HCT116 (cell line): ENCODE measurements around the gene MGA. TPM values are rescaled to one million over a fixed set of nuclear protein-coding genes. Genes with fewer than 3 reads are reported as not detected.

Experiments used
- ATAC-seq: fragments of 200-7000 bp; cut with Tn5 transposase; 2 replicates; pipeline ENCODE4 v1.9.1; 2020; ENCODE audit warnings: mild to moderate bottlenecking, moderate library complexity
- BruUV-seq: library from RNA; stranded (reverse); fragments of 400-500 nt; replicated peaks from 2 replicates; lab custom pipeline; 2021; lab: Mats Ljungman, UMichigan
- CTCF ChIA-PET: fragments of 300-600 bp; sonication (Branson Sonifier 250); formaldehyde crosslinking; loops from one replicate; lab custom pipeline; 2021; ENCODE audit warnings: antibody characterized with exemption; lab: Charles Lee
- POLR2A ChIA-PET: fragments of 300-600, 350-600 bp; sonication (Branson Sonifier 250); formaldehyde crosslinking; loops from one replicate; lab custom pipeline; 2021; ENCODE audit warnings: antibody characterized with exemption; lab: Charles Lee
- RAD21 ChIA-PET, 2 experiments: fragments of 300-600 bp; sonication (Branson Sonifier 250); formaldehyde crosslinking; loops; one replicate each; lab custom pipeline; 2023; ENCODE audit warnings: low total read pairs in 2 of 2; ENCODE audit not compliant: uncharacterized antibody in 2 of 2, unreplicated experiment in 2 of 2, low non-redundant PET in 1 of 2; lab: Charles Lee
- DNase-seq: peaks from one replicate; pipeline ENCODE4 v3.0.0-alpha.2; 2010; ENCODE audit warnings: low read depth, low spot score
- H2AFZ ChIP-seq: fragments of 200-600 bp; shearing (Covaris generic), sonication (generic); 2 replicates; pipeline ENCODE4 v1.6.1; 2017; ENCODE audit warnings: low read depth, mixed run types, mixed read lengths, antibody characterized with exemption, low read length; ENCODE audit not compliant: poor library complexity, severe bottlenecking
- H3K27ac ChIP-seq: 2 replicates; pipeline ENCODE4 v1.5.1; 2012; ENCODE audit warnings: low read depth, low read length
- H3K27me3 ChIP-seq: fragments of 200-600 bp; sonication (generic); 2 replicates; pipeline ENCODE4 v1.6.1; 2016; ENCODE audit warnings: mixed run types, low read length, mixed read lengths; ENCODE audit not compliant: insufficient read depth
- H3K36me3 ChIP-seq, 2 experiments: fragments of 200-500 bp in 1 of 2; fragments of 200-600 bp in 1 of 2; sonication (Bioruptor generic) in 1 of 2; sonication (generic) in 1 of 2; 2 replicates each; pipeline versions ENCODE4 v1.5.1 to v1.6.1; 2014 to 2016; ENCODE audit warnings: low read length in 2 of 2, inconsistent platforms in 1 of 2, mixed read lengths in 1 of 2, mixed run types in 1 of 2; ENCODE audit not compliant: insufficient read depth in 2 of 2, control insufficient read depth in 1 of 2
- H3K4me1 ChIP-seq, 2 experiments: fragments of 200-600 bp in 1 of 2; sonication (generic) in 1 of 2; 2 replicates each; pipeline versions ENCODE4 v1.5.1 to v1.6.1; 2012 to 2017; ENCODE audit warnings: low read length in 2 of 2, inconsistent platforms in 1 of 2, mild to moderate bottlenecking in 1 of 2, mixed read lengths in 1 of 2, mixed run types in 1 of 2, moderate library complexity in 1 of 2; ENCODE audit not compliant: insufficient read depth in 2 of 2, control insufficient read depth in 1 of 2
- H3K4me2 ChIP-seq: fragments of 200-600 bp; sonication (generic); 2 replicates; pipeline ENCODE4 v1.6.1; 2017; ENCODE audit warnings: mixed run types, low read length, mixed read lengths
- H3K4me3 ChIP-seq, 2 experiments: fragments of 200-600 bp in 1 of 2; sonication (generic) in 1 of 2; replicated peaks in 1 of 2; 2 replicates each; pipeline ENCODE4 v1.5.1; 2011 to 2016; ENCODE audit warnings: low read length in 2 of 2, control low read depth in 1 of 2, low read depth in 1 of 2, mild to moderate bottlenecking in 1 of 2, mixed read lengths in 1 of 2, mixed run types in 1 of 2
- H3K79me2 ChIP-seq: fragments of 200-600 bp; sonication (generic); 2 replicates; pipeline ENCODE4 v1.6.1; 2017; ENCODE audit warnings: mild to moderate bottlenecking, mixed run types, low read length, moderate library complexity, mixed read lengths; ENCODE audit not compliant: insufficient read depth
- H3K9ac ChIP-seq: fragments of 200-600 bp; sonication (generic); 2 replicates; pipeline ENCODE4 v1.6.1; 2016; ENCODE audit warnings: low read length, mixed read lengths
- H3K9me2 ChIP-seq: fragments of 200-600 bp; sonication (generic), shearing (Covaris generic); 2 replicates; pipeline ENCODE4 v1.6.1; 2017; ENCODE audit warnings: mixed run types, mild to moderate bottlenecking, moderate library complexity; ENCODE audit not compliant: insufficient read depth
- H3K9me3 ChIP-seq, 2 experiments: fragments of 200-500 bp in 1 of 2; fragments of 200-600 bp in 1 of 2; sonication (Bioruptor generic) in 1 of 2; sonication (generic) in 1 of 2; 2 replicates each; pipeline ENCODE4 v1.6.1; 2014 to 2017; ENCODE audit warnings: low read length in 2 of 2, mixed read lengths in 2 of 2, inconsistent platforms in 1 of 2, low read depth in 1 of 2, mild to moderate bottlenecking in 1 of 2, mixed run types in 1 of 2, moderate library complexity in 1 of 2; ENCODE audit not compliant: control insufficient read depth in 1 of 2, insufficient read depth in 1 of 2
- H4K20me1 ChIP-seq: fragments of 200-600 bp; sonication (generic), shearing (Covaris generic); 2 replicates; pipeline ENCODE4 v1.6.1; 2017; ENCODE audit warnings: mixed run types, mild to moderate bottlenecking, moderate library complexity; ENCODE audit not compliant: insufficient read depth
- EGR1 ChIP-seq: IDR thresholded peaks from 2 replicates; pipeline ENCODE4 v1.6.1; 2012; ENCODE audit warnings: low read depth
- ELF1 ChIP-seq: IDR thresholded peaks from 2 replicates; pipeline ENCODE4 v1.6.1; 2012; ENCODE audit warnings: low read depth, borderline replicate concordance
- EZH2 ChIP-seq: fragments of 200-600 bp; sonication (generic); IDR thresholded peaks from 2 replicates; pipeline ENCODE4 v1.6.1; 2017; ENCODE audit warnings: antibody characterized with exemption, mixed run types
- EZH2phosphoT487 ChIP-seq: fragments of 200-600 bp; IDR thresholded peaks from 2 replicates; pipeline ENCODE4 v1.6.1; 2018; ENCODE audit warnings: antibody characterized with exemption, borderline replicate concordance
- FOSL1 ChIP-seq: IDR thresholded peaks from 2 replicates; pipeline ENCODE4 v1.6.1; 2012; ENCODE audit warnings: low read depth
- SP1 ChIP-seq: IDR thresholded peaks from 2 replicates; pipeline ENCODE4 v1.6.1; 2012; ENCODE audit warnings: low read depth
- ZFX ChIP-seq: fragments of 450-650 bp; IDR thresholded peaks from 2 replicates; pipeline ENCODE4 v1.6.1; 2017
- ZNF274 ChIP-seq: fragments of 200-500 bp; sonication (Bioruptor generic); IDR thresholded peaks from 2 replicates; pipeline ENCODE4 v1.6.1; 2014; ENCODE audit warnings: mild to moderate bottlenecking, low read depth, low read length, inconsistent platforms
- intact Hi-C: fragments of 100-400 bp; cut with micrococcal nuclease; formaldehyde crosslinking; loops from 2 replicates; pipeline ENCODE4 v1.10.0; 2022
- total RNA-seq: library from RNA; stranded (reverse); gene quantifications from one replicate; pipeline ENCODE4 v1.2.1, GENCODE V29; 2021; ENCODE audit not compliant: unreplicated experiment
- TF ChIP-seq, protein P1 (sequence below): IDR thresholded peaks from 2 replicates; pipeline ENCODE4 v1.6.1; 2012
- TF ChIP-seq, protein P2 (sequence below): IDR thresholded peaks from 2 replicates; pipeline ENCODE4 v1.6.1; 2012
- TF ChIP-seq, protein P3 (sequence below): IDR thresholded peaks from 2 replicates; pipeline ENCODE4 v1.6.1; 2011; ENCODE audit warnings: mild to moderate bottlenecking, low read length, moderate library complexity; ENCODE audit not compliant: insufficient replicate concordance; ENCODE audit errors: extremely low read depth
- TF ChIP-seq, protein P4 (sequence below): IDR thresholded peaks from 2 replicates; pipeline ENCODE4 v1.6.1; 2012; ENCODE audit warnings: low read depth

The MGA gene
- total RNA-seq, 1 experiment from 2014 or later, result 28.9 TPM

DNA sequence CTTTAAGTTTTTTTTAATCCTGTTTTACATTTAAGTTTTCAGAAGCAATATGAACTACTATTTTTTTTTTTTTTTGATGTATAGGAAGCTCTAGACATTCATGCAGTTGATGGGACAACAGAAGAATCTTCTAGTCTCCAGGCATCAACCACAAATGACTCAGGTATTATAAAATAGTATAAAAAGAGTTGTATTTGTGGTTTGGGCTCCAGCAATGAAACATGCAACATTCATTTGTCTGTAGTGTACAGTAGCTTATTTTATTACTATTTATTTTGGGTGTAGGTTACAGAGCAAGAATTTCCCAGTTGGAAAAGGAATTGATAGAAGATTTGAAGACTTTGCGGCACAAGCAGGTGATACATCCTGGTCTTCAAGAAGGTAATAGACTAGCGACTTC, 38.6 kb downstream of the MGA start:
- Histone ChIP-seq H3K4me3 (no peak overlapping the region), H3K4me1 (no peaks in the 10 kb centered on the region), H3K9me2 (no peaks in the 10 kb centered on the region), H3K9ac (no peak overlapping the region), H3K9me3 (no peaks in the 10 kb centered on the region), H3K36me3 (peaks cover 0 to 7% of the 10 kb centered on the region in 2 experiments; a peak in 2 of 4 replicates), H3K79me2 (peaks cover 65% of the 10 kb centered on the region), H3K27me3 (no peaks in the 10 kb centered on the region), H2AFZ (no peak overlapping the region), H3K27ac (no peak overlapping the region), H3K4me2 (no peak overlapping the region), H4K20me1 (no peaks in the 10 kb centered on the region)
- RAD21 ChIA-PET, result no interaction called here
- DNase-seq (no peak), ATAC-seq (no peak)
- TF ChIP-seq EZH2, result no peak
- TF ChIP-seq ZNF274, result no peak
- TF ChIP-seq, protein P1, sequence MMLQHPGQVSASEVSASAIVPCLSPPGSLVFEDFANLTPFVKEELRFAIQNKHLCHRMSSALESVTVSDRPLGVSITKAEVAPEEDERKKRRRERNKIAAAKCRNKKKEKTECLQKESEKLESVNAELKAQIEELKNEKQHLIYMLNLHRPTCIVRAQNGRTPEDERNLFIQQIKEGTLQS, result no peak
- TF ChIP-seq EZH2phosphoT487, result no peak
- TF ChIP-seq, protein P2, sequence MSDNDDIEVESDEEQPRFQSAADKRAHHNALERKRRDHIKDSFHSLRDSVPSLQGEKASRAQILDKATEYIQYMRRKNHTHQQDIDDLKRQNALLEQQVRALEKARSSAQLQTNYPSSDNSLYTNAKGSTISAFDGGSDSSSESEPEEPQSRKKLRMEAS, result no peak
- TF ChIP-seq, protein P3, sequence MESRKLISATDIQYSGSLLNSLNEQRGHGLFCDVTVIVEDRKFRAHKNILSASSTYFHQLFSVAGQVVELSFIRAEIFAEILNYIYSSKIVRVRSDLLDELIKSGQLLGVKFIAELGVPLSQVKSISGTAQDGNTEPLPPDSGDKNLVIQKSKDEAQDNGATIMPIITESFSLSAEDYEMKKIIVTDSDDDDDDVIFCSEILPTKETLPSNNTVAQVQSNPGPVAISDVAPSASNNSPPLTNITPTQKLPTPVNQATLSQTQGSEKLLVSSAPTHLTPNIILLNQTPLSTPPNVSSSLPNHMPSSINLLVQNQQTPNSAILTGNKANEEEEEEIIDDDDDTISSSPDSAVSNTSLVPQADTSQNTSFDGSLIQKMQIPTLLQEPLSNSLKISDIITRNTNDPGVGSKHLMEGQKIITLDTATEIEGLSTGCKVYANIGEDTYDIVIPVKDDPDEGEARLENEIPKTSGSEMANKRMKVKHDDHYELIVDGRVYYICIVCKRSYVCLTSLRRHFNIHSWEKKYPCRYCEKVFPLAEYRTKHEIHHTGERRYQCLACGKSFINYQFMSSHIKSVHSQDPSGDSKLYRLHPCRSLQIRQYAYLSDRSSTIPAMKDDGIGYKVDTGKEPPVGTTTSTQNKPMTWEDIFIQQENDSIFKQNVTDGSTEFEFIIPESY, result no peak
- no peak for TF ChIP-seq ELF1
- no peak for TF ChIP-seq ZFX
- no peak for TF ChIP-seq EGR1
- no peak for TF ChIP-seq SP1
- no peak for TF ChIP-seq FOSL1
- TF ChIP-seq, protein P4, sequence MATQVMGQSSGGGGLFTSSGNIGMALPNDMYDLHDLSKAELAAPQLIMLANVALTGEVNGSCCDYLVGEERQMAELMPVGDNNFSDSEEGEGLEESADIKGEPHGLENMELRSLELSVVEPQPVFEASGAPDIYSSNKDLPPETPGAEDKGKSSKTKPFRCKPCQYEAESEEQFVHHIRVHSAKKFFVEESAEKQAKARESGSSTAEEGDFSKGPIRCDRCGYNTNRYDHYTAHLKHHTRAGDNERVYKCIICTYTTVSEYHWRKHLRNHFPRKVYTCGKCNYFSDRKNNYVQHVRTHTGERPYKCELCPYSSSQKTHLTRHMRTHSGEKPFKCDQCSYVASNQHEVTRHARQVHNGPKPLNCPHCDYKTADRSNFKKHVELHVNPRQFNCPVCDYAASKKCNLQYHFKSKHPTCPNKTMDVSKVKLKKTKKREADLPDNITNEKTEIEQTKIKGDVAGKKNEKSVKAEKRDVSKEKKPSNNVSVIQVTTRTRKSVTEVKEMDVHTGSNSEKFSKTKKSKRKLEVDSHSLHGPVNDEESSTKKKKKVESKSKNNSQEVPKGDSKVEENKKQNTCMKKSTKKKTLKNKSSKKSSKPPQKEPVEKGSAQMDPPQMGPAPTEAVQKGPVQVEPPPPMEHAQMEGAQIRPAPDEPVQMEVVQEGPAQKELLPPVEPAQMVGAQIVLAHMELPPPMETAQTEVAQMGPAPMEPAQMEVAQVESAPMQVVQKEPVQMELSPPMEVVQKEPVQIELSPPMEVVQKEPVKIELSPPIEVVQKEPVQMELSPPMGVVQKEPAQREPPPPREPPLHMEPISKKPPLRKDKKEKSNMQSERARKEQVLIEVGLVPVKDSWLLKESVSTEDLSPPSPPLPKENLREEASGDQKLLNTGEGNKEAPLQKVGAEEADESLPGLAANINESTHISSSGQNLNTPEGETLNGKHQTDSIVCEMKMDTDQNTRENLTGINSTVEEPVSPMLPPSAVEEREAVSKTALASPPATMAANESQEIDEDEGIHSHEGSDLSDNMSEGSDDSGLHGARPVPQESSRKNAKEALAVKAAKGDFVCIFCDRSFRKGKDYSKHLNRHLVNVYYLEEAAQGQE, result no peak
- CTCF ChIA-PET, result interaction anchor here (0.8 kb wide), 2 partner anchors 75 to 141 kb away, joined by 3 to 4 read pairs; partner anchors contain the start of gene MAPKBP1
- intact Hi-C loops, result no loop called here
- POLR2A ChIA-PET, result no interaction called here
- no TSS peak for BruUV-seq
